C4-2B (cell line): ENCODE data around the gene ASMTL.

Source experiments
- H3K27ac ChIP-seq: fragments of 450-650 bp; 2 replicates; pipeline ENCODE4 v1.5.1; 2017
- CTCF ChIP-seq: fragments of 450-650 bp; conservative IDR thresholded peaks from 2 replicates; pipeline ENCODE4 v1.5.1; 2017; ENCODE audit warnings: mild to moderate bottlenecking
- ZFX ChIP-seq: fragments of 450-650 bp; IDR thresholded peaks from 2 replicates; pipeline ENCODE4 v1.6.1; 2017

The ASMTL gene

GRCh38 chrX:1419545-1420355 is 33.0 kb downstream of the ASMTL start:
- no peak for TF ChIP-seq CTCF
- no peak for TF ChIP-seq ZFX
- no peak overlapping the region for H3K27ac ChIP-seq

GRCh38 chrX:1418901-1419544 is 33.7 kb downstream of the ASMTL start:
- H3K27ac ChIP-seq, result no peak overlapping the region

GRCh38 chrX:1417921-1418771 is 34.6 kb downstream of the ASMTL start:
- no peak for TF ChIP-seq CTCF
- no peak for TF ChIP-seq ZFX
- H3K27ac ChIP-seq, result no peak overlapping the region

More at GRCh38 chrX:1418901-1419544, 33.7 kb downstream of the ASMTL start:
- TF ChIP-seq CTCF, result no peak
- no peak for TF ChIP-seq ZFX

- no peak overlapping the region for H3K27ac ChIP-seq
- TF ChIP-seq CTCF (no peak), ZFX (no peak)
Measured at GRCh38 chrX:1416965-1417760, 35.5 kb downstream of the ASMTL start.

- no peak overlapping the region for H3K27ac ChIP-seq
- TF ChIP-seq CTCF (no peak), ZFX (no peak)
Measured at GRCh38 chrX:1416327-1416784, 36.4 kb downstream of the ASMTL start.

- no peak for TF ChIP-seq CTCF
- TF ChIP-seq ZFX, result no peak
- no peak overlapping the region for H3K27ac ChIP-seq
Measured at GRCh38 chrX:1412551-1413161, 40.1 kb downstream of the ASMTL start.
